GM21515 (cell line): Measurements from ENCODE around the gene IBTK.
"Not testable (repeated sequence)": the region's sequence is repeated elsewhere in the genome, so short reads cannot be mapped to it uniquely, and the experiment has no call there.

Experiments used
- ATAC-seq: cut with Tn5 transposase; IDR thresholded peaks from one replicate; pipeline ENCODE4 v1.9.1; 2021; ENCODE audit not compliant: unreplicated experiment

The IBTK gene

DNA sequence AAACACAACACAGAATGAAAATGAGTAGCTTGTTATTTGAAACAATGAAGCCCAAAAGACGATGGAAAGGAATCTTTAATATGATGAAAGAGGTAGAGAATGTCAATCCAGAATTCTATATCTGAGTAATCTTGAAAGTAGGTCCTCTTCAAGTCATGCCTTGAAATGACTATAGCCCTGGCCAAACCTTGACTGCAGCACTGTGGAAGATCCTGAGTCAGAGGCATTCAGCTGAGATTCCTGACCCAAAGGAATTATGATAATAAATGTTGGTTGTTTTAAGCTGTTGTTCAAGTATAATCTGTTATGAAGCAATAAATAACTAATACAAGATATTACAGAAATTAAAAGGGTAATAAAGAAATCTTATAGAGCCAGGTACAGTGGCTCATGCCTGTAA, 64.8 kb downstream of the IBTK start:
- no peak for ATAC-seq

DNA sequence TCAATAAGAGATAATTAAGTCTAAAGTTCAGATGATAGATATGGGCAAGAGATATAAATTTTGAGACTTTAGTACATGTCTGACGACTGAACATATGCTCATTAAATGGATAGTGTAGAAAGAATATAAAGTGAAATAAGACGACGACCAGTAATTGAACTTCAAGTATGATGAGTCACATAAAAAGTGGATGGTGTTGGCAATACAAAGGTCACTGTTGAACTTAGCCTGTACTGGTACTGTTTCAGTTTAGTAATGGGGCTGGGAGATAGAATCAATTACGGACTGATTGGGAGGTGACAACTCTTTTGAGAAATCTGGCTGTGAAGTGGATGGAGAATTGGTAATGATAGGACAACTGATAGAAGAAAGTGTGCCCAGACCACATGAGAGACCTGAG, 68.1 kb downstream of the IBTK start:
- no peak for ATAC-seq

DNA sequence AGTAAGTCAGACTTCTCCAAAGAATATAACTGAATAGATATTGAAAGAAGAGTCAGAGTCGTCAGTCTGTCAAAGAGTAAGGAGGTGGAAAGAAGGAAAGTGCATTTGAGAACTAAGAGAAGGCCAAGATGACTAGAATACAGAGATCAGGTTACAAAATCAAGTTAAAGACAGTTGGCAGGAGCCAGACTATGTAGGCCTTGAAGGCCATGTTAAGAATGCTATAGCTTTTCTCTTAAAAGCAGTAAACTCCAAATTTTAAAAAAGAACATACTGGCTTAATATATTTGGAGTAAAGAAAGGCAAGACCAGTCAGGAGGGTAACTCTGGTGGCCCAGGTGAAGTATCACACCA, 68.8 kb downstream of the IBTK start:
- ATAC-seq, result no peak

DNA sequence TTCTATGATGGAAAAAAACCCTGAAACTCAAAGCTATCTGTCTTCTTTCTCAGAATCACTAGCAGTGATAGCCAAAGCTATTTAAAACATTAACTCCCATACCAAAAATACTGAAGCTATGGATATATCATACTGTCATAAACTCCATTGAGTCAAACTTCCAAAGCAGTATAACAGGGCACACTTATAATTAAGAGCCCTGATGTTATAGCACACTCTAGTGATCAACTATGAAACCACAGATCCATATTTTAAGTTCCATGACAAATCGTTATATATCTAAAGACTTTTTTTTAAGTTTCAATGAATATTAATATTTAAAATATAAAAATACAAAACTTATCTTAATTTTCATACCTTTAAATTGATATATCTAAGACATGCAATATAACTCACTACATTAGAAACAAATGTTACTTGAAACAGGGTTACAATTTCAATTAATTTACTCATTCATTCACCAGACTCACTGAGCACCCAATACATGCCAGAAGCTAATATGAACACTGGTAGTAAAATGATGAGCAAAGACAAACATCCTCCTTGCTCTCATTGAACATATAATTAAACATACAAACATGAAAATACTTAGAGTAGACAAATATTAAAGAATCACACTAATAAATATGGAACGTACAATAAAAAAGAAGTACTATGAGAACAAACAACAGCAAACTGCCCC, 69.3 kb downstream of the IBTK start:
- no peak for ATAC-seq

DNA sequence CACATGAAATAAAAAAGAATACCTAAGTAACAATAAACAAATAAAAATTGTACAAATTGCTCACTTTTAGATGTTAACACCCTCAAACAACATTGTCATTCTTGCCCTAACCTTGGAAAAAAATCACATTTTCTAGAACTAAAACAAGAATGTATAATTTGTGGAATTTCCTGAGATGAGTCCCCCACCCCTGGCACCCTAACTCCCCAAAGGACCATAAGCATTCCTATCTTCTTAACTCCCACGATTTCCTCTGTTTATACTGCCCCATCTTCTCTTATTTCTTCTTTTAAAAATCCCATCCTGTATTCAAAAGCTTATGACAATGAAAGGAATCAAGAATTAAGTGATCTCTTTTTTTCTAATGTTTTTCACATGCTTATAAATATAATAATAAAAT, 70.9 kb downstream of the IBTK start:
- no peak for ATAC-seq

DNA sequence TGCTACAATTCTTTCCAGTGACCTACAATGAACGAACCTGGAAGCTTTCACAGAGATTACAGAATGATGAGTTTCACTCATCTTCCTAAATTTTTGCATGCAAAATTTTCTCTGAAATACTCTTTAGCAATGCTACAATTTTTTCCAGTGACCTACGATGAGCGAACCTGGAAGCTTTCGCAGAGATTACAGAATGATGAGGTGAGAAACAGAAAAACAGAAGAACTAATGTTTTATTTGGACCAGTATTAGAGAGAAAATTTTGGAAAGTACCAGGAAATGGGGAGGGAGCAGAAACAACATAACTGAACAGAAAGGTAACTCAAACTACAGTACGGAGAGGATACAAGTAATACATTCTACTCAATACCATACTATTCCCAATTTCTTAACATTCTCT, 75.0 kb downstream of the IBTK start:
- ATAC-seq, result no peak

DNA sequence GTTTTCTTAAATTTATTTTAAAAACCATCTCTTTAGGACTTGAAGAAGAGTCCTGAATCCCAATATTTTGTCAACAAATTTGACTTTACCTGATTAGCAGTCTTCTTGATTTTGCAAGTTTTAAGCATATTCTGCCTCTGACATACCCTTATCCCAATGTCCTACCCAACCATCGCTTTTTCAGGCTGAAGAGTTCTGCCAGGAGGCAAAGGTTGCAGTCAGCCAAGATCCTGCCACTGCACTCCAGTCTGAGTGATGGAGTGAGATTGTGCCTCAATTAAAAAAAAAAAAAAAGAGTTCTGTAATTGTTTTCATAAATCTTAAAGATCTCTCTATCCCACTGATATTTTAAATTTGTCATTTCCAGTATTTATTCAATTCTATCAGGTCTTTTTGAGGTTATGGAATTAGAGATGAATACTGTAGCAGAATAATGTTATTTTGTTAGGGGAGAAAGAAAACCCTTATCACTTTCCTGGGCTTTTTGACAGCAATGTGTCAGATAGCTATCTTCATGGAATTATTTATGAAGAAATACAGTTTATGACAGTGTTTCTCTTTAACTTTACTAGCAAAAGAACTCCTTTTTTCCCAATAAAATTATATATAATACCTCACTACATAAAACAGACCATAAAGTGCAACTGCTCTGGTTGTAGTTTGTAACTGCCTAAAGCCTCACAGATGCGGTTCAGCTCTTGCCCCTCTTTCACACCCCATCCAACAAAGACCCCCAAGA, 78.2 kb downstream of the IBTK start:
- no peak for ATAC-seq

DNA sequence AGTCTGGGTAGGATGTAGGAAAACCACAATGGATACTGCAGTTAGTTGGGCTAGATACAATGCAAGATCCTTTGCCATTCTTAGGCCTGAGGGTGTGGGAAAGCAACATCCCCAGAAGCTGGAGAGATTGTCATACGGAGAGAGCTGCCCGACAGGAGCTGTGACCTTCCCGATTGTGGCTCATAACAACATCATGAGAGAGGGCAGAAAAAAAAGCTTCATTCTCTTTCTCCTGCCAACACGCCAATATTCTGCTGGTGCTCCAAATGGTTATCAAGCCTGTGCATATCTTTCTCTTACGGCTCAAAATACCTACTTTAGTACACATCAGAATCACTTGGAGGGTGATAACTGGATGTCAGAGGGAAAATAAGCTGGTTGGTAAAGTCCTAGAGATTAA, 81.1 kb downstream of the IBTK start:
- ATAC-seq, result no peak

DNA sequence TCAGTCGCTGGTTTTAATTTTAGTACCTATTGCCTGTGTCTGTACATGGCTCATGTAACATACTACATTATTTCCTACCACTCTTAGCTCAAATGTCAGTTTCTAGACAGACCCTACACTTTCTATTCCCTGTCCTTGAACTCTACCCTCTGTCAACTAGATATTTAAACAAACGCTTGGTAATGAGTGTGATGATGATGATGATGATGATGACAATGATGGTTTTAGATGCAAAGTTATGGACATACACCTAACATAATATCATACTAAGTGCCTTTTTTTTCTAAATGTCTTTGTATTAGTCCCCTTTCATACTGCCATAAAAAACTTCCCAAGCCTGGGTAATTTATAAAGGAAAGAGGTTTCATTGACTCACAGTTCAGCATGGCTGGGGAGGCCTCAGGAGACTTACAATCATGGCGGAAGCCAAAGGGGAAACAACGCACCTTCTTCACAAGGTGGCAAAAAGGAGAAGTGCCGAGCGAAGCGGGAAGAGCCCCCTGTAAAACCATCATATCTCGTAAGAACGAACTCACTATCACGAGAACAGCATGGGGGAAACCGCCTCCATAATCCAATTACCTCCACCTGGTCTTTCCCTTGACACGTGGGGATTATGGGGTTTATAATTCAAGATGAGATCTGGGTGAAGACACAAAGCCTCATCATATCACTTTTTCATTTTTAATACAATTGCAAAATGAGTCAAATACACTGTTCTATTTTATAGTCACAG, 87.1 kb downstream of the IBTK start:
- no peak for ATAC-seq

DNA sequence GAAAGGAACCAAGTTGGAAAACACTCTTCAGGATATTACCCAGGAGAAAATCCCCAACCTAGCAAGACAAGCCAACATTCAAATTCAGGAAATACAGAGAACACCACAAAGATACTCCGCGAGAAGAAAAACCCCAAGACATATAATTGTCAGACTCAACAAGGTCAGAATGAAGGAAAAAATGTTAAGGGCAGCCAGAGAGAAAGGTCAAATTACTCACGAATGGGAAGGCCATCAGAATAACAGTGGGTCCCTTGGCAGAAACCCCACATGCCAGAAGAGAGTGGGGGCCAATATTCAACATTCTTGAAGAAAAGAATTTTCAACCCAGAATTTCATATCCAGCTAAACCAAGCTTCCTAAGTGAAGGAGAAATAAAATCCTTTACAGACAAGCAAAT, 94.8 kb downstream of the IBTK start:
- not testable (repeated sequence) for ATAC-seq

DNA sequence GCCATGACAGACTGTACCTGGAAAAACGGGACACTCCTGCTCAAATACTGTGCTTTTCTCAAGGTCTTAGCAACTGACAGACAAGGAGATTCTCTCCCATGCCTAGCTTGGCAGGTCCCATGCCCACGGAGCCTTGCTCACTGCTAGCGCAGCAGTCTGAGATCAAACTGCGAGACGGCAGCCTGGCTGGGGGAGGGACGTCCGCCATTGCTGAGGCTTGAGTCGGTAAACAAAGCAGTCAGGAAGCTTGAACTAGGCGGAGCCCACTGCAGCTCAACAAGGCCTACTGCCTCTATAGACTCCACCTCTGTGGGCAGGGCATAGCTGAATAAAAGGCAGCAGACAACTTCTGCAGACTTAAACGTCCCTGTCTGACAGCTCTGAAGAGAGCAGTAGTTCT, 96.4 kb downstream of the IBTK start:
- not testable (repeated sequence) for ATAC-seq

DNA sequence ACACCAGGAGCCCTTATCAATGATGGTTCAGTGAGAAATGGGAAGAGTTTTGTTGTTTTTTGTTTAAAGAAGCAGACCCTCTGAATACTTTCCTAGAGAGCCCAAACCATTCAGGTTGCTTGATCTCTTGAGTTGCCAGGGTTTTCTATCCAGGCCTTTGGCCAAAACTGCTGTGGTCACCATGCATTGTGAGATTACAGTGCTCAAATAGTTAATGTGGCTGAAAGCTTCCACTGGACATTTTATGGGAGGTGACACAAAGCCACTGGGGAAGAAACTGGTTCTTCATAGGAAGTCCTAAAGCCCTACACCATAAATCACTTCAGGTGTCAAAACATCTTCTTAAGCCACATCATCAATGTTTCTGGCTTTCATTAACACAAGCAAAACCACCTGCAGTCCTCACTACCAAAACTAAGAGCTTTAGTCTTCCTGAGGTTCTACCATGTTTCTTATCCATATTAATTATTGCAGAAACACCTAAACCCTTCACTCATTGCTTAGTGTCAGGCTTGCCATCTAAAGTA, 101.6 kb downstream of the IBTK start:
- ATAC-seq, result no peak

DNA sequence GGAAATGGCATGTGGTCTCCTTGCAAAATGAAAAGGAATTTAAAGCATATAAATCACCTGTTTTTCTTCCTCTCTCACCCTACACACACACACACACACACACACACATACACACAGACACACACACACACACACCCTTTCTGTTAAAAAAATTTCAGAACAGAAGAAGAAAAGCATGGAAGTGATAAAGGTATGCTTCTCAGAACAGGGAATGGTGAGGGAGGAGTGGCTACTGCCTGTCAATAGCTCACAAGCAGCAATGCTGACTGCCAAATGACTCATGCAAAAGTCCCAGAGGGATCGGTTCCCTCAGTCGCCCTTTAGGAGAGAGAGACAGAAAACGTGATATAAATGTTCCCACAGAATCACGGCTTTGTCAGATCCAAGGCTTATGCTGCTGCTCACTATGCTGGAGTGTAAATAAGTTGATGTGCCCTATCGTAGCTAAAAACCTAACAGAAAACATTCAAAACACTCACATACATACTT, 102.6 kb downstream of the IBTK start:
- ATAC-seq, result no peak

DNA sequence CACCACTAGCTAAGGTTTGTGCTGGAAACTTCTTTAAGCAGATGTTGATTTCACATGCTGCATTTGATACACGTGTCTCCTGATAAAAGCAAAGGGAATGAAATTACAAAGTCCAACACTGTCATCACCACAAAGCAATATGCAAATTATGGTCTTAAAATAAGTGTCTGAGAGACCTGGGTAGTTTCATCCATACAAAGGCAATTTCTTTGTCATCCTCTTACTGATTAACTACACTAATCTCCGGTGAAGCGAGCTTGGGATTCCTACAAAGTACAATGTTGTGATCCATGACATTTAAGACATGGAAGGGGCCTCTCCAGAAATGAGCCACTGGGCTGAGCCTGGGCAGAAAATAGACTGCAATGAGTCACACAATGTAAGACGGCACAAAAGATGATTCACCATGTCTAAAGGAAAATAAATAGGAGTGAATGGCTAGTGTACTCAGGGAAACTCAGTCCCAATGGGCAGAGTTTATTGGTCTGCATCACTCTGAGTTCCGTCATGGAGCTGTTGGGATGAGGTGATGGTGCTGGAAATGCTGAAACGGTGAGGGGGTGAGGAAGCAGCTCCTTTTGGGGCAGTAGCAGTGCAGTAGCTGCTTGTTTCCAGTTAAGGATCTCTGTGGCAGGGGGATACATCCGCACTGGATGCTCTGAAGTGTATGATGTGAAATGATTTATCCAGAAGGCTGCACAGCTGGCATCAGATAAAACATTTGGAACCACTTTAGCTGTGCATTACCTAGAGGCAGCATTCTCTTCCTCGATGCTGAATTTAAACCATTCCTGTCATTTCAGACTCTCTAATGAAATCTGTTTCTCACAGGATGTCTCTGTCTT, 103.3 kb downstream of the IBTK start:
- ATAC-seq, result peak; percentile 87

DNA sequence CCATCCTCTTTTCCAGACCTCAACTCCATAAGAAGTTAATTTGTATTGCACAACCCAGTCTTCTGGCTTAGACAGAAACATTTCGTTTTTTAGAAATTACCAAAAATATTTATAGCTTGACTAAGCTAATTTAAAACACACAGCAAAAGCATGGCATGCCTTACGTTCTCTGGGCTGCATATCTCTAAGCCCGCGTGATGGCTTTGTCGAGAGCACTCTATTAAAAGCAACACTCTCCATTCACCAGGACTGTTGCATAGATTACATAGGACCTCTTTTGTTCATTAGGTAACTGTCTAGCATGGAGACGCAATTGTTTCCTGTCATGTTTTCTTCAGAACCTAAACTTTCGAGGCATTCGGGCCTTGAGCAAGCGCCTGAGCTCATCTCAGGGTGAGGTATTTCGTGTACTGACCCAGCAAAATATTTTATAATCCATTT, 104.5 kb downstream of the IBTK start:
- no peak for ATAC-seq

DNA sequence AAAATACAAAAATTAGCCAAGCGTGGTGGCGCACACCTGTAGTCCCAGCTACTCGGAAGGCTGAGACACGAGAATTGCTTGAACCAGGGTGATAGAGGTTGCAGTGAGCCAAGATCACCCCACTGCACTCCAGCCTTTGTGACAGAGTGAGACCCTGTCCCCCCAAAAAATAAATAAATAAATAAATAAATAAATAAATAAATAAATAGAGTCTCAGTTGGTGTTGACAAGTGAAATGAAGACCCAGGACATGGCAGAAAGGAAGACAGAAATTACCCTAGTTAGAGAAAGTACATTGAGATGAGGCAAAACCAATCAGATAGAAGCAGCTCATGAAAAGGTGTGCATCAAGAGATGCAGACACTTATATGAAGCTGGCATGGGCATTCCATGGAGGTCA, 105.0 kb downstream of the IBTK start:
- ATAC-seq, result no peak

DNA sequence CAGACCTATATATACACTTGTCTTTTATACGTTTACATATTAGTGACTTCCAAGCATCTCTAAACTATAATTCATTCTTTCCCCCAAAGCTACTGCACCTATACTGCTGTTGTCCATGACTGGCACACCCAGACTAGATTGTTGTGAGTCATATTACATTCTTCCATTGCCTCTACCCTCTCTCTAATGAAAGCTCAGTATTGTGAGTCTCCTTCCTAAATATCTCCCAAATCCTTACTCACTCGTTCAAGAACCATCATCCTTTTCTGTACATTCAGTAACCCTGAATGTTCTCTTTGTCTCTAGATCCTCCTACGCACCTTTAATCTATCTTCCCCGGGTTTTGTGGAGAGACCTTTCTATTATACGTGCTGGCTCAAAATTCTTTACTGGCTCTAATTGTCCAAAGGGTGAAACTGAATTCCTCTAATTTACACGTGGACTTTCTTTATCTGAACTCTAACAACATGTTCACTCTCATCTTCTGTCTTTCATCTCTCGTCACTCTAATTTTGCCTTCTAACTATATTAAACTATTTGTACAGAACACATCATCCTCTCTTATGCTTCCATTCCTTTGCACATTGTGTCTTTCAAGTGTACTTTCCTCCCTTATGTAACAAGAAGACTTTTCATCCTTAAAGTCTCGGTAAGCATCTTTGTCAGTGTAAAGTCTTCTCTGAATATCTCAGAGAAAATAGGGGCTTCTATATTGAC, 109.3 kb downstream of the IBTK start:
- no peak for ATAC-seq

DNA sequence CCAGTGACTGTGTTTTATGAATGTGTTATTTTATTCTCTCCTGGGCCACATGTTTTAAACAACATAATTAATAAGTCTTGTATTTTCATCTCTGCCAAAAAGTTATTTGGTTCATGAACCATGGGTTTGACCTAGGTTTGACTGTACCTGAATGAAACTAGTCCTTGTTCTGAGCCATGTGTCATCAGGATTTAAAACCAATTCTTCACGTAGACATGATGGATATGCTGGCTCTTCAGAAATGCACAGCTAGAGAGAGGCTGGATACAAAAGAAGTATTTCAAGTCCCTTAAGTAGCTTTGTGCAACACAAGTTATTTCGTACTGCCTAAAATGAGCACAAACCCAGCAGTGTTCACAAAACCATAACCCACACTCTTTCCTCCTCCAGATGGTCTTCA, 116.1 kb downstream of the IBTK start:
- ATAC-seq, result no peak

DNA sequence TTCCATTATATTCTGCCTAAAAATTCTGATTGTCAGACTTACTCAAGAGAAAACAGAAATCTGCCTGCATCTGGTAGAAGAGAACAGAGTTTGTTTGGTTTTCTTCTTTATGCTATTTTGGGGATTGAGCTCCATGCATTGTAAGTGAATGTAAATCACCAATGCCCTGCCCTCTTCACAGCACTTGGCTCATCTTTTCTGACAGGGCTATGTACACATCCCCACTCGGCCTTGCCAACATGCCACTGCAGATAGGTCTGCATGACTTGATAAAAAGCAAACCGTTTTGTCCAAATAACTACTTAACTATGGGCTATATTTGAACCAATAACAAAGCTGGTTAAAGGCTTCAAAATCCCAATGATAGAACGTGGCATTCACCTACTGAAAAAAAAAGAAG, 117.7 kb downstream of the IBTK start:
- ATAC-seq, result no peak

DNA sequence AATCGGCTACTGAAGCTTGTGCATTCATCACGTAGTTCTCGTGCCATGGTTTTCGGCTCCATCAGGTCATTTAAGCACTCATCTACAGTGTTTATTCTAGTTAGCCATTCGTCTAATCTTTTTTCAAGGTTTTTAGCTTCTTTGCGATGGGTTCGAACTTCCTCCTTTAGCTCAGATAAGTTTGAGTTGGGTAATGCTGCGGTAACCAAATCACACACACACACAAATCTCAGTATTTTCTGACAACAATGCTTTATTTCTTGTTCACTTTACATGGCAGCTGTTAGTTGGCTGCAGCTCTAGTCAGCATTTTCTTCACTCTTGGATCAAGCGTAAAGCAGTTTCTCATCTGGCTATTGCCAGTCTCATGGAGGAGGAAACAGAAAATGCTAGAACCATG, 118.6 kb downstream of the IBTK start:
- not testable (repeated sequence) for ATAC-seq
